IPS-NIHi11 (cell line): ENCODE results near the gene MTF1.

Source experiments
- DNase-seq: peaks from one replicate; pipeline ENCODE4 v3.0.0; 2012; ENCODE audit warnings: mixed read lengths, low spot score

MTF1 gene

GRCh38 chr1:37828410-37829074, 30.9 kb downstream of the MTF1 start:
- DNase-seq = no peak

GRCh38 chr1:37825506-37825905, 33.9 kb downstream of the MTF1 start:
- DNase-seq = no peak

GRCh38 chr1:37824001-37824400, 35.4 kb downstream of the MTF1 start:
- no peak for DNase-seq

- DNase-seq = no peak
These were observed 36.2 kb downstream of the MTF1 start for GRCh38 chr1:37822906-37823815.

GRCh38 chr1:37821481-37821880, 37.9 kb downstream of the MTF1 start:
- no peak for DNase-seq

- DNase-seq = peak; percentile 19
These were observed 41.9 kb downstream of the MTF1 start for GRCh38 chr1:37817481-37817880.

- DNase-seq = no peak
These were observed 45.1 kb downstream of the MTF1 start for GRCh38 chr1:37814252-37814651.

- no peak for DNase-seq
These were observed 45.8 kb downstream of the MTF1 start for GRCh38 chr1:37813529-37814145.

GRCh38 chr1:37811027-37811655, 48.3 kb downstream of the MTF1 start:
- DNase-seq = peak; percentile 76

GRCh38 chr1:37809942-37810341, 49.5 kb downstream of the MTF1 start:
- DNase-seq = no peak

GRCh38 chr1:37808369-37809319, 50.7 kb downstream of the MTF1 start:
- DNase-seq = peak; percentile 89

- peak; percentile 98 for DNase-seq
These were observed 51.6 kb downstream of the MTF1 start, which contains the start of the genes C1orf122 and YRDC for GRCh38 chr1:37807555-37808368. Gene C1orf122 (plus strand): TSS chr1:37807790. CDS start chr1:37808405, 615 bp downstream. Gene YRDC (minus strand): TSS chr1:37808208. CDS start chr1:37808180, 28 bp downstream.

GRCh38 chr1:37807220-37807554, 52.2 kb downstream of the MTF1 start:
- DNase-seq = no peak

- no peak for DNase-seq
These were observed 57.0 kb downstream of the MTF1 start for GRCh38 chr1:37802439-37802838.

GRCh38 chr1:37797750-37798345, 61.5 kb downstream of the MTF1 start:
- DNase-seq = no peak

- DNase-seq = peak; percentile 95
These were observed 63.9 kb downstream of the MTF1 start for GRCh38 chr1:37795340-37796125.

GRCh38 chr1:37794372-37795339, 64.7 kb downstream of the MTF1 start:
- DNase-seq = peak; percentile 30
